ENCODE results near the gene CASKIN2. TPM values are rescaled to one million over a fixed set of nuclear protein-coding genes. Genes with fewer than 3 reads are reported as not detected.

CASKIN2 gene
- total RNA-seq, 1 donor from 2014 or later, result 5.7 TPM

GRCh38 chr17:75548813-75549212, 33.5 kb upstream of the CASKIN2 start:
- no peaks in the 10 kb centered on the region for H3K36me3 ChIP-seq
- no peaks in the 10 kb centered on the region for H4K20me1 ChIP-seq (ENCODE audit: low read depth)
- Mint-ChIP-seq H3K9me3 (no peaks in the 10 kb centered on the region), H3K27me3 (ENCODE audit: insufficient read depth, low read depth) (peaks cover 1% of the 10 kb centered on the region), H3K36me3 (no peaks in the 10 kb centered on the region), H3K4me3 (no peak overlapping the region), H3K27ac (no peak overlapping the region), H3K4me1 (peaks cover 16% of the 10 kb centered on the region)
- H2AFZ ChIP-seq (replicated peaks), result no peak overlapping the region
- no peaks in the 10 kb centered on the region for H3K9me3 ChIP-seq (ENCODE audit: low read depth)
- H3K4me2 ChIP-seq, result peak overlapping the region; percentile 75
- no peaks in the 10 kb centered on the region for H3K27me3 ChIP-seq
- H3F3A ChIP-seq (ENCODE audit: low read depth), result peaks cover 11% of the 10 kb centered on the region
- no peak overlapping the region for H3K4me3 ChIP-seq
- no peak for DNase-seq (ENCODE audit: low spot score)
- H3K9ac ChIP-seq, result no peak overlapping the region
- peaks cover 25% of the 10 kb centered on the region for H3K4me1 ChIP-seq
- no peak overlapping the region for H3K27ac ChIP-seq
- no peak for TF ChIP-seq EZH2phosphoT487 (IDR thresholded peaks at IDR 0.05)
- no peak for TF ChIP-seq EZH2 (IDR thresholded peaks at IDR 0.05)
- no peak for TF ChIP-seq CTCF (IDR thresholded peaks at IDR 0.05)
- no peaks in the 10 kb centered on the region for H3K79me2 ChIP-seq (ENCODE audit: low read depth)

GRCh38 chr17:75547091-75547490, 31.8 kb upstream of the CASKIN2 start:
- Histone ChIP-seq H3K36me3 (no peaks in the 10 kb centered on the region), H3K4me3 (no peak overlapping the region), H3K9ac (no peak overlapping the region), H3K79me2 (ENCODE audit: low read depth) (no peaks in the 10 kb centered on the region), H3K4me1 (peaks cover 27% of the 10 kb centered on the region), H4K20me1 (ENCODE audit: low read depth) (no peaks in the 10 kb centered on the region), H3K27me3 (no peaks in the 10 kb centered on the region), H3K27ac (no peak overlapping the region), H2AFZ (replicated peaks) (no peak overlapping the region), H3K4me2 (no peak overlapping the region), H3K9me3 (ENCODE audit: low read depth) (no peaks in the 10 kb centered on the region), H3F3A (ENCODE audit: low read depth) (peaks cover 17% of the 10 kb centered on the region)
- Mint-ChIP-seq H3K27me3 (ENCODE audit: insufficient read depth, low read depth) (peaks cover 2% of the 10 kb centered on the region), H3K9me3 (no peaks in the 10 kb centered on the region), H3K27ac (no peak overlapping the region), H3K4me1 (peaks cover 8% of the 10 kb centered on the region), H3K36me3 (no peaks in the 10 kb centered on the region), H3K4me3 (no peak overlapping the region)
- TF ChIP-seq CTCF (IDR thresholded peaks at IDR 0.05) (no peak), EZH2 (IDR thresholded peaks at IDR 0.05) (no peak), EZH2phosphoT487 (IDR thresholded peaks at IDR 0.05) (no peak)
- no peak for DNase-seq (ENCODE audit: low spot score)

GRCh38 chr17:75546181-75546580, 30.8 kb upstream of the CASKIN2 start:
- no peak for DNase-seq (ENCODE audit: low spot score)
- Histone ChIP-seq H3K4me1 (peaks cover 30% of the 10 kb centered on the region), H3K27ac (no peak overlapping the region), H3K9me3 (ENCODE audit: low read depth) (no peaks in the 10 kb centered on the region), H2AFZ (replicated peaks) (no peak overlapping the region), H3F3A (ENCODE audit: low read depth) (peaks cover 17% of the 10 kb centered on the region), H3K36me3 (no peaks in the 10 kb centered on the region), H3K9ac (no peak overlapping the region), H3K4me2 (no peak overlapping the region), H3K27me3 (no peaks in the 10 kb centered on the region), H3K4me3 (no peak overlapping the region), H4K20me1 (ENCODE audit: low read depth) (no peaks in the 10 kb centered on the region), H3K79me2 (ENCODE audit: low read depth) (no peaks in the 10 kb centered on the region)
- no peak overlapping the region for H3K4me3 Mint-ChIP-seq
- no peaks in the 10 kb centered on the region for H3K36me3 Mint-ChIP-seq
- H3K27me3 Mint-ChIP-seq (ENCODE audit: insufficient read depth, low read depth), result peaks cover 2% of the 10 kb centered on the region
- peaks cover 11% of the 10 kb centered on the region for H3K4me1 Mint-ChIP-seq
- H3K9me3 Mint-ChIP-seq, result no peaks in the 10 kb centered on the region
- no peak for TF ChIP-seq EZH2phosphoT487 (IDR thresholded peaks at IDR 0.05)
- TF ChIP-seq EZH2 (IDR thresholded peaks at IDR 0.05), result no peak
- TF ChIP-seq CTCF (IDR thresholded peaks at IDR 0.05), result no peak
- H3K27ac Mint-ChIP-seq, result no peak overlapping the region

All from neural progenitor cell (in vitro differentiated cells).